K562 (cell line): ENCODE data around the gene ERBB4. TPM values are rescaled to one million over a fixed set of nuclear protein-coding genes. Genes with fewer than 3 reads are reported as not detected.

Source experiments
- ATAC-seq: fragments of 200-7000 bp; cut with Tn5 transposase; 3 replicates; pipeline ENCODE4 v1.9.1; 2020; ENCODE audit warnings: moderate library complexity
- BruUV-seq: library from RNA; stranded (reverse); fragments of 400-500 nt; replicated peaks from 2 replicates; lab custom pipeline; 2021; lab: Mats Ljungman, UMichigan
- CTCF ChIA-PET: fragments of 300-600 bp; formaldehyde crosslinking; extraction: SDS; loops from one replicate; lab custom pipeline; 2021; ENCODE audit warnings: low intra/inter-chr PET ratio; lab: Yijun Ruan, JAX
- POLR2A ChIA-PET: fragments of 300-600, 350-650 bp; sonication (Branson Sonifier 250); formaldehyde crosslinking; extraction: SDS; loops from one replicate; lab custom pipeline; 2021; ENCODE audit warnings: antibody characterized with exemption, inconsistent platforms; lab: Yijun Ruan, JAX
- DNase-seq, 4 experiments: peaks; one replicate each; pipeline versions ENCODE4 v3.0.0 to v3.0.0-alpha.2; 2011 to 2018; ENCODE audit warnings: low spot score in 3 of 4, mixed read lengths in 3 of 4; ENCODE audit errors: extremely low read depth in 1 of 4
- FAIRE-seq: peaks from 2 replicates; lab custom pipeline; 2011; peaks lifted over from hg19 to GRCh38; lab: Jason Lieb, UNC
- H2AFZ ChIP-seq: 2 replicates; pipeline ENCODE4 v1.6.0; 2011; ENCODE audit warnings: low read depth, low read length, control low read depth, inconsistent platforms
- H3K27ac ChIP-seq: fragments of 200-600 bp; 3 replicates; pipeline ENCODE4 v1.8.0; 2011; ENCODE audit warnings: low read depth, mild to moderate bottlenecking, control low read depth, inconsistent platforms, low read length, moderate library complexity, mixed read lengths; ENCODE audit errors: extremely low read depth
- H3K27me3 ChIP-seq, 2 experiments: fragments of 300-600 bp in 1 of 2; 2 replicates in 1 of 2; 3 replicates in 1 of 2; pipeline versions ENCODE4 v1.6.0 to v1.8.0; 2011; ENCODE audit warnings: inconsistent platforms in 2 of 2, low read length in 2 of 2, mild to moderate bottlenecking in 1 of 2, mixed read lengths in 1 of 2, moderate library complexity in 1 of 2; ENCODE audit not compliant: control insufficient read depth in 2 of 2, insufficient read depth in 2 of 2
- H3K36me3 ChIP-seq: fragments of 300-600 bp; 3 replicates; pipeline ENCODE4 v1.8.0; 2011; ENCODE audit warnings: mild to moderate bottlenecking, low read length, inconsistent platforms; ENCODE audit not compliant: control insufficient read depth, insufficient read depth
- H3K4me1 ChIP-seq, 2 experiments: fragments of 200-600 bp in 1 of 2; replicated peaks in 1 of 2; 2 replicates in 1 of 2; 3 replicates in 1 of 2; pipeline versions ENCODE4 v1.5.1 to v1.8.0; 2011; ENCODE audit warnings: inconsistent platforms in 2 of 2, low read length in 2 of 2, mild to moderate bottlenecking in 1 of 2, mixed read lengths in 1 of 2, moderate library complexity in 1 of 2; ENCODE audit not compliant: control insufficient read depth in 2 of 2, insufficient read depth in 2 of 2
- H3K4me2 ChIP-seq: 2 replicates; pipeline ENCODE4 v1.6.1; 2011; ENCODE audit warnings: low read length, control low read depth, inconsistent platforms, mixed read lengths; ENCODE audit not compliant: insufficient read depth
- H3K4me3 ChIP-seq: fragments of 200-600 bp; sonication (generic), shearing (Covaris generic); 2 replicates; pipeline ENCODE4 v1.5.1; 2016; ENCODE audit warnings: control low read depth, inconsistent platforms
- H3K79me2 ChIP-seq: fragments of 200-600 bp; 3 replicates; pipeline ENCODE4 v1.8.0; 2011; ENCODE audit warnings: low read length, inconsistent platforms; ENCODE audit not compliant: control insufficient read depth, insufficient read depth
- H3K9ac ChIP-seq, 2 experiments: 2 replicates each; pipeline versions ENCODE4 v1.6.0 to v1.6.1; 2011; ENCODE audit warnings: low read depth in 2 of 2, low read length in 2 of 2, control low read depth in 1 of 2, inconsistent platforms in 1 of 2, mild to moderate bottlenecking in 1 of 2, mixed read lengths in 1 of 2; ENCODE audit not compliant: insufficient read depth in 1 of 2
- H3K9me1 ChIP-seq: one replicate; pipeline ENCODE4 v1.6.0; 2011; ENCODE audit warnings: inconsistent platforms, mild to moderate bottlenecking, low read length, moderate library complexity; ENCODE audit not compliant: control insufficient read depth, insufficient read depth
- H3K9me3 ChIP-seq: replicated peaks from 2 replicates; pipeline ENCODE4 v1.5.1; 2011; ENCODE audit warnings: low read depth, low read length, inconsistent platforms; ENCODE audit not compliant: control insufficient read depth, insufficient read depth
- H4K20me1 ChIP-seq: replicated peaks from 2 replicates; pipeline ENCODE4 v1.6.1; 2011; ENCODE audit warnings: low read length, inconsistent platforms, mixed read lengths; ENCODE audit not compliant: control insufficient read depth, insufficient read depth
- C11orf30 ChIP-seq: fragments of 450-650 bp; IDR thresholded peaks from 2 replicates; pipeline ENCODE4 v1.6.1; 2016; ENCODE audit warnings: low read depth, mild to moderate bottlenecking
- GATAD2B ChIP-seq: fragments of 450-650 bp; IDR thresholded peaks from 2 replicates; pipeline ENCODE4 v1.6.1; 2017; ENCODE audit warnings: mild to moderate bottlenecking, borderline replicate concordance
- MAFG ChIP-seq: fragments of 450-650 bp; conservative IDR thresholded peaks from 2 replicates; pipeline ENCODE4 v1.6.1; 2016; ENCODE audit warnings: missing genetic modification characterization, missing compliant biosample characterization
- NFE2 ChIP-seq: IDR thresholded peaks from 2 replicates; pipeline ENCODE4 v1.6.1; 2014; ENCODE audit warnings: antibody characterized with exemption, low read depth
- ZNF316 ChIP-seq: fragments of 450-650 bp; IDR thresholded peaks from 2 replicates; pipeline ENCODE4 v1.6.1; 2016
- WGBS: fragments of 100-300 bp; shearing (Covaris generic); methylation state at CpG from one replicate; pipeline ENCODE4 v1.1.6; 2016; ENCODE audit warnings: low coverage, mixed read lengths; ENCODE audit not compliant: insufficient coverage; ENCODE audit errors: missing lambda C conversion rate; 5-methylcytosine and 5-hydroxymethylcytosine counted together
- in situ Hi-C: fragments of 300-500 bp; cut with MboI; formaldehyde crosslinking; loops from 4 replicates; pipeline ENCODE4 v1.15.0; 2018; ENCODE audit warnings: inconsistent platforms, mixed read lengths
- intact Hi-C: fragments of 100-400 bp; cut with micrococcal nuclease; formaldehyde crosslinking; loops from 2 replicates; pipeline ENCODE4 v1.14.2; 2022
- polyA plus RNA-seq, 8 experiments: library from polyadenylated mRNA; depleted of rRNA in 4 of 8; stranded (reverse) in 5 of 8; unstranded in 3 of 8; fragments of >200 nt; fragmentation: Nextera tagmentation in 2 of 8; fragmentation: Illumina TruSeq in 1 of 8; extraction: Ambion mirVana in 2 of 8; extraction: Trizol in 1 of 8; gene quantifications; 2 replicates each; pipeline versions ENCODE4 v1.2.1 to v1.2.3, GENCODE V29; 2011 to 2014; ENCODE audit warnings: inconsistent platforms in 1 of 8, missing spikeins in 1 of 8
- total RNA-seq, 7 experiments: library from RNA; depleted of rRNA in 6 of 7; stranded (reverse); fragments of >200 nt in 6 of 7; fragmentation: Illumina TruSeq in 2 of 7; extraction: Trizol in 2 of 7; gene quantifications; 2 replicates each; pipeline versions ENCODE4 v1.2.1 to v1.2.3, GENCODE V29; 2011 to 2021; ENCODE audit warnings: low replicate concordance in 1 of 7
- TF ChIP-seq, protein P1 (sequence below): sonication (generic); formaldehyde crosslinking; IDR thresholded peaks from 2 replicates; pipeline ENCODE4 v1.8.1; 2023; ENCODE audit warnings: mild to moderate bottlenecking, missing genetic modification reagents

The ERBB4 gene
- total and polyA plus RNA-seq, 9 of the 15 experiments (the other 6 are each of a cell fraction or from before 2014, with no cell fraction given): not detected

- H3K9ac ChIP-seq: no peak overlapping the region
- H3K79me2 ChIP-seq: no peaks in the 10 kb centered on the region
- no peak for FAIRE-seq
- CTCF ChIA-PET: no interaction called here
- TF ChIP-seq NFE2: peak; percentile 17; the same call in 1 of the 2 replicates
- no peak for TF ChIP-seq GATAD2B
- TF ChIP-seq ZNF316: 0 out of 2 replicates have a peak, but pooled peaks have one; percentile 10
- peak; percentile 46 for TF ChIP-seq MAFG (tag)
- TF ChIP-seq, protein P1, sequence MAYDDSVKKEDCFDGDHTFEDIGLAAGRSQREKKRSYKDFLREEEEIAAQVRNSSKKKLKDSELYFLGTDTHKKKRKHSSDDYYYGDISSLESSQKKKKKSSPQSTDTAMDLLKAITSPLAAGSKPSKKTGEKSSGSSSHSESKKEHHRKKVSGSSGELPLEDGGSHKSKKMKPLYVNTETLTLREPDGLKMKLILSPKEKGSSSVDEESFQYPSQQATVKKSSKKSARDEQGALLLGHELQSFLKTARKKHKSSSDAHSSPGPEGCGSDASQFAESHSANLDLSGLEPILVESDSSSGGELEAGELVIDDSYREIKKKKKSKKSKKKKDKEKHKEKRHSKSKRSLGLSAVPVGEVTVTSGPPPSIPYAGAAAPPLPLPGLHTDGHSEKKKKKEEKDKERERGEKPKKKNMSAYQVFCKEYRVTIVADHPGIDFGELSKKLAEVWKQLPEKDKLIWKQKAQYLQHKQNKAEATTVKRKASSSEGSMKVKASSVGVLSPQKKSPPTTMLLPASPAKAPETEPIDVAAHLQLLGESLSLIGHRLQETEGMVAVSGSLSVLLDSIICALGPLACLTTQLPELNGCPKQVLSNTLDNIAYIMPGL (CRISPR knock-in tag): no peak
- 0 out of 2 replicates have a peak, but pooled peaks have one; percentile 6 for TF ChIP-seq C11orf30
- TF ChIP-seq, all 486 proteins: peak for 4
- H4K20me1 ChIP-seq: no peaks in the 10 kb centered on the region
- H3K9me3 ChIP-seq: no peaks in the 10 kb centered on the region
- DNase-seq: no peak
- H3K4me2 ChIP-seq: no peak overlapping the region
- no peaks in the 10 kb centered on the region for H3K4me1 ChIP-seq
- WGBS: 0% methylated on average over 2 of the region's 2 CpGs
- no peaks in the 10 kb centered on the region for H3K27me3 ChIP-seq
- POLR2A ChIA-PET: no interaction called here
- H3K4me3 ChIP-seq: no peak overlapping the region
- intact Hi-C loops: no loop called here
- H3K9me1 ChIP-seq: no peaks in the 10 kb centered on the region
- in situ Hi-C loops: no loop called here
- no peak overlapping the region for H3K27ac ChIP-seq
- ATAC-seq: no peak
- H3K36me3 ChIP-seq: no peaks in the 10 kb centered on the region
- no TSS peak for BruUV-seq
- no peak overlapping the region for H2AFZ ChIP-seq
Observed at GRCh38 chr2:212021947-212022346, 516.7 kb downstream of the ERBB4 start.
